ENCODE measurements around the gene ZNF22.
A peak's percentile ranks its signal among the peaks of the same experiment; 100 is the strongest.

ZNF22 gene

GRCh38 chr10:44968500-44969400, 32.0 kb upstream of the ZNF22 start:
- H3K27ac Mint-ChIP-seq, result peak overlapping the region; percentile 37
- no peaks in the 10 kb centered on the region for H3K27me3 Mint-ChIP-seq
- no peaks in the 10 kb centered on the region for H3K9me3 Mint-ChIP-seq
- ATAC-seq (replicated peaks) (peak; percentile 17 to 19), DNase-seq (no peak)
- H3K4me1 Mint-ChIP-seq, result peaks cover 64 to 69% of the 10 kb centered on the region in 2 donors
- H3K4me3 Mint-ChIP-seq, result no peak overlapping the region
- no peaks in the 10 kb centered on the region for H3K36me3 Mint-ChIP-seq

- H3K4me3 Mint-ChIP-seq, result no peak overlapping the region
- ATAC-seq (replicated peaks) (no peak), DNase-seq (no peak)
- H3K36me3 Mint-ChIP-seq, result no peaks in the 10 kb centered on the region
- H3K4me1 Mint-ChIP-seq, result peaks cover 56 to 68% of the 10 kb centered on the region in 2 donors
- H3K27ac Mint-ChIP-seq, result no peak overlapping the region
- H3K27me3 Mint-ChIP-seq, result no peaks in the 10 kb centered on the region
- no peaks in the 10 kb centered on the region for H3K9me3 Mint-ChIP-seq
These were observed 30.9 kb upstream of the ZNF22 start for GRCh38 chr10:44969854-44970253.

- Mint-ChIP-seq H3K36me3 (no peaks in the 10 kb centered on the region), H3K27me3 (no peaks in the 10 kb centered on the region), H3K4me3 (no peak overlapping the region), H3K4me1 (peaks cover 48 to 63% of the 10 kb centered on the region in 2 donors), H3K9me3 (no peaks in the 10 kb centered on the region), H3K27ac (no peak overlapping the region)
- DNase-seq, result no peak
- ATAC-seq (replicated peaks), result no peak
These were observed 29.8 kb upstream of the ZNF22 start for GRCh38 chr10:44970812-44971395.

- Mint-ChIP-seq H3K4me3 (no peak overlapping the region), H3K36me3 (no peaks in the 10 kb centered on the region), H3K27ac (no peak overlapping the region), H3K27me3 (no peaks in the 10 kb centered on the region), H3K9me3 (no peaks in the 10 kb centered on the region), H3K4me1 (peaks cover 44 to 59% of the 10 kb centered on the region in 2 donors)
- DNase-seq (no peak), ATAC-seq (replicated peaks) (no peak)
These were observed 29.3 kb upstream of the ZNF22 start for GRCh38 chr10:44971434-44971833.

GRCh38 chr10:44971935-44972757, 28.6 kb upstream of the ZNF22 start:
- no peak overlapping the region for H3K27ac Mint-ChIP-seq
- peaks cover 43 to 57% of the 10 kb centered on the region in 2 donors for H3K4me1 Mint-ChIP-seq
- DNase-seq (no peak), ATAC-seq (replicated peaks) (no peak)
- peaks cover 0 to 4% of the 10 kb centered on the region in 2 donors for H3K27me3 Mint-ChIP-seq
- no peaks in the 10 kb centered on the region for H3K9me3 Mint-ChIP-seq
- H3K36me3 Mint-ChIP-seq, result no peaks in the 10 kb centered on the region
- H3K4me3 Mint-ChIP-seq, result no peak overlapping the region

- DNase-seq (no peak), ATAC-seq (replicated peaks) (no peak)
- H3K27ac Mint-ChIP-seq, result peak overlapping the region; percentile 81
- H3K27me3 Mint-ChIP-seq, result peaks cover 0 to 4% of the 10 kb centered on the region in 2 donors
- no peaks in the 10 kb centered on the region for H3K9me3 Mint-ChIP-seq
- peaks cover 35 to 49% of the 10 kb centered on the region in 2 donors for H3K4me1 Mint-ChIP-seq
- H3K4me3 Mint-ChIP-seq, result peak overlapping the region in 1 of 2 donors; percentile 56
- H3K36me3 Mint-ChIP-seq, result no peaks in the 10 kb centered on the region
These were observed 27.8 kb upstream of the ZNF22 start for GRCh38 chr10:44972874-44973306.

- peak; percentile 34 to 36 for ATAC-seq (replicated peaks)
- H3K27ac Mint-ChIP-seq, result peak overlapping the region; percentile 81
- H3K4me1 Mint-ChIP-seq, result peaks cover 31 to 46% of the 10 kb centered on the region in 2 donors
- peaks cover 0 to 4% of the 10 kb centered on the region in 2 donors for H3K27me3 Mint-ChIP-seq
- no peaks in the 10 kb centered on the region for H3K36me3 Mint-ChIP-seq
- peak overlapping the region; percentile 45 to 56 for H3K4me3 Mint-ChIP-seq
- no peaks in the 10 kb centered on the region for H3K9me3 Mint-ChIP-seq
- no peak for DNase-seq
These were observed 27.2 kb upstream of the ZNF22 start for GRCh38 chr10:44973323-44974081.

- ATAC-seq (replicated peaks) (peak; percentile 19 to 30), DNase-seq (no peak)
- Mint-ChIP-seq H3K36me3 (no peaks in the 10 kb centered on the region), H3K9me3 (no peaks in the 10 kb centered on the region), H3K27me3 (peaks cover 0 to 6% of the 10 kb centered on the region in 2 donors), H3K4me1 (peaks cover 25 to 46% of the 10 kb centered on the region in 2 donors), H3K27ac (peak overlapping the region; percentile 81), H3K4me3 (peak overlapping the region; percentile 66 to 78)
These were observed 26.6 kb upstream of the ZNF22 start for GRCh38 chr10:44974082-44974627.

GRCh38 chr10:44974628-44975430, 25.9 kb upstream of the ZNF22 start:
- peak; percentile 83 to 90 for ATAC-seq (replicated peaks)
- Mint-ChIP-seq H3K27ac (peak overlapping the region; percentile 77), H3K27me3 (peaks cover 0 to 9% of the 10 kb centered on the region in 2 donors), H3K4me3 (peak overlapping the region; percentile 66 to 78), H3K36me3 (no peaks in the 10 kb centered on the region), H3K4me1 (peaks cover 24 to 41% of the 10 kb centered on the region in 2 donors), H3K9me3 (no peaks in the 10 kb centered on the region)
- DNase-seq, result peak; percentile 52

- no peaks in the 10 kb centered on the region for H3K9me3 Mint-ChIP-seq
- no peak overlapping the region for H3K27ac Mint-ChIP-seq
These were observed 25.0 kb upstream of the ZNF22 start for GRCh38 chr10:44975431-44976331.

GRCh38 chr10:44976352-44977198, 24.1 kb upstream of the ZNF22 start:
- no peak for ATAC-seq (replicated peaks)
- Mint-ChIP-seq H3K4me1 (peaks cover 24 to 40% of the 10 kb centered on the region in 2 donors), H3K36me3 (no peaks in the 10 kb centered on the region)

More at GRCh38 chr10:44975431-44976331, 25.0 kb upstream of the ZNF22 start:
- Mint-ChIP-seq H3K36me3 (no peaks in the 10 kb centered on the region), H3K4me1 (peaks cover 24 to 40% of the 10 kb centered on the region in 2 donors), H3K27me3 (peaks cover 0 to 9% of the 10 kb centered on the region in 2 donors), H3K4me3 (no peak overlapping the region)
- ATAC-seq (replicated peaks) (no peak), DNase-seq (no peak)

More at GRCh38 chr10:44976352-44977198, 24.1 kb upstream of the ZNF22 start:
- H3K4me3 Mint-ChIP-seq, result no peak overlapping the region
- H3K9me3 Mint-ChIP-seq, result no peaks in the 10 kb centered on the region
- peak overlapping the region; percentile 42 for H3K27ac Mint-ChIP-seq
- H3K27me3 Mint-ChIP-seq, result peaks cover 0 to 9% of the 10 kb centered on the region in 2 donors
- no peak for DNase-seq

Data from stimulated activated naive B cell treated with anti-CD40 and anti-IgM and Interleukin-4, amounts not matched to agents 10 μg/mL and 1 μg/mL and 100 μg/mL, for 72 hours (primary cell).